Measurements from ENCODE around the gene DNAAF2. TPM values are rescaled to one million over a fixed set of nuclear protein-coding genes. Genes with fewer than 3 reads are reported as not detected.

Gene DNAAF2
- total and polyA plus RNA-seq, 2 of the 13 experiments (the other 11 are each of a cell fraction or from before 2014, with no cell fraction given) = 6.1 to 13.6 TPM

- TF ChIP-seq STAT6 (CRISPR knock-in tag; IDR thresholded peaks at IDR 0.05; ENCODE audit: borderline replicate concordance) = no peak
- TF ChIP-seq ZNF446 (CRISPR knock-in tag; IDR thresholded peaks at IDR 0.05) = peak; percentile 86; the same call in 1 of the 2 replicates
- 0 out of 2 replicates have a peak, but pooled peaks have one; percentile 9 for TF ChIP-seq NFKB2 (CRISPR knock-in tag; IDR thresholded peaks at IDR 0.05; ENCODE audit: borderline replicate concordance)
- TF ChIP-seq MAFF (IDR thresholded peaks at IDR 0.05; ENCODE audit: low read depth, low read length) = no peak
- peak; percentile 5; the same call in 1 of the 2 replicates for TF ChIP-seq ZNF746 (CRISPR knock-in tag; IDR thresholded peaks at IDR 0.05)
- TF ChIP-seq CENPBD1 (CRISPR knock-in tag; IDR thresholded peaks at IDR 0.05; ENCODE audit: borderline replicate concordance, low read depth) = no peak
- no peak; the same call in 1 of the 2 replicates for TF ChIP-seq NR2C2 (CRISPR knock-in tag; IDR thresholded peaks at IDR 0.05; ENCODE audit: borderline replicate concordance)
- no peak for TF ChIP-seq CREBL2 (CRISPR knock-in tag; IDR thresholded peaks at IDR 0.05; ENCODE audit: borderline replicate concordance)
- no peak for TF ChIP-seq ZNF83 (CRISPR knock-in tag; IDR thresholded peaks at IDR 0.05; ENCODE audit: borderline replicate concordance)
- TF ChIP-seq NFKBIZ (CRISPR knock-in tag; IDR thresholded peaks at IDR 0.05) = no peak
- no peak for TF ChIP-seq ZNF766 (CRISPR knock-in tag; IDR thresholded peaks at IDR 0.05; ENCODE audit: borderline replicate concordance)
- no peak for TF ChIP-seq MEIS1 (CRISPR knock-in tag; IDR thresholded peaks at IDR 0.05; ENCODE audit: borderline replicate concordance)
- no peak for TF ChIP-seq ZNF20 (CRISPR knock-in tag; IDR thresholded peaks at IDR 0.05)
- TF ChIP-seq ZKSCAN1 (IDR thresholded peaks at IDR 0.05; ENCODE audit: low read length) = no peak
- no peak for TF ChIP-seq MTF1 (CRISPR knock-in tag; IDR thresholded peaks at IDR 0.05)
- TF ChIP-seq HMGXB3 (CRISPR knock-in tag; IDR thresholded peaks at IDR 0.05; ENCODE audit: borderline replicate concordance) = no peak
- TF ChIP-seq ZNF431 (CRISPR knock-in tag; IDR thresholded peaks at IDR 0.05; ENCODE audit: borderline replicate concordance, low read depth) = peak; percentile 16; the same call in 1 of the 2 replicates
- TF ChIP-seq ZNF296 (CRISPR knock-in tag; conservative IDR thresholded peaks at IDR 0.05) = no peak
- 0 out of 2 replicates have a peak, but pooled peaks have one; percentile 30 for TF ChIP-seq ZNF670 (CRISPR knock-in tag; IDR thresholded peaks at IDR 0.05; ENCODE audit: borderline replicate concordance)
- TF ChIP-seq ZNF550 (CRISPR knock-in tag; IDR thresholded peaks at IDR 0.05; ENCODE audit: borderline replicate concordance) = no peak
- no peak for TF ChIP-seq SAFB2 (CRISPR knock-in tag; IDR thresholded peaks at IDR 0.05; ENCODE audit: borderline replicate concordance, low read depth)
- no peak for TF ChIP-seq ZSCAN30 (CRISPR knock-in tag; IDR thresholded peaks at IDR 0.05)
Measured at GRCh38 chr14:49634547-49635334, at the start of gene DNAAF2 (continued).
